PC-3 (cell line): ENCODE data around the gene PAQR4. TPM values are rescaled to one million over a fixed set of nuclear protein-coding genes. Genes with fewer than 3 reads are reported as not detected.

ENCODE experiments used
- ATAC-seq: fragments of 200-7000 bp; cut with Tn5 transposase; 2 replicates; pipeline ENCODE4 v1.9.1; 2020; ENCODE audit warnings: mild to moderate bottlenecking, moderate library complexity
- BruUV-seq: library from RNA; stranded (reverse); fragments of 400-500 nt; replicated peaks from 2 replicates; lab custom pipeline; 2021; lab: Mats Ljungman, UMichigan
- CTCF ChIA-PET: fragments of 300-600 bp; sonication (Branson Sonifier 250); formaldehyde crosslinking; loops from one replicate; lab custom pipeline; 2022; ENCODE audit warnings: antibody characterized with exemption; lab: Charles Lee
- POLR2A ChIA-PET: fragments of 300-600 bp; sonication (Branson Sonifier 250); formaldehyde crosslinking; loops from one replicate; lab custom pipeline; 2022; ENCODE audit warnings: antibody characterized with exemption; ENCODE audit not compliant: unreplicated experiment; lab: Charles Lee
- DNase-seq: peaks from one replicate; pipeline ENCODE4 v3.0.0-alpha.2; 2015
- H2AFZ ChIP-seq: fragments of 300-600 bp; sonication (generic); 2 replicates; pipeline ENCODE4 v1.6.0; 2016; ENCODE audit warnings: antibody characterized with exemption, low read length
- H3F3A ChIP-seq: fragments of 300-600 bp; sonication (generic); one replicate; pipeline ENCODE4 v1.6.0; 2017; ENCODE audit warnings: antibody characterized with exemption, low read length, control low read depth, mild to moderate bottlenecking; ENCODE audit not compliant: unreplicated experiment
- H3K27ac ChIP-seq: fragments of 300-600 bp; sonication (generic); 2 replicates; pipeline ENCODE4 v1.5.1; 2016; ENCODE audit warnings: mild to moderate bottlenecking, low read length
- H3K27me3 ChIP-seq: fragments of 300-600 bp; sonication (generic); 2 replicates; pipeline ENCODE4 v1.6.1; 2016; ENCODE audit warnings: low read length, mixed read lengths
- H3K36me3 ChIP-seq: fragments of 300-600 bp; sonication (generic); 2 replicates; pipeline ENCODE4 v1.6.1; 2016; ENCODE audit warnings: low read depth, mixed run types, low read length, mixed read lengths
- H3K4me1 ChIP-seq: fragments of 300-600 bp; sonication (generic); 2 replicates; pipeline ENCODE4 v1.5.1; 2016; ENCODE audit warnings: low read length; ENCODE audit not compliant: insufficient read depth
- H3K4me2 ChIP-seq: fragments of 300-600 bp; sonication (generic); 2 replicates; pipeline ENCODE4 v1.6.0; 2016; ENCODE audit warnings: low read length
- H3K4me3 ChIP-seq: fragments of 300-600 bp; sonication (generic); 2 replicates; pipeline ENCODE4 v1.5.1; 2016; ENCODE audit warnings: mild to moderate bottlenecking, low read length, mixed read lengths
- H3K79me2 ChIP-seq: fragments of 300-600 bp; sonication (generic); 2 replicates; pipeline ENCODE4 v1.6.1; 2017; ENCODE audit warnings: low read length, mixed read lengths
- H3K9ac ChIP-seq: fragments of 300-600 bp; sonication (generic); 2 replicates; pipeline ENCODE4 v1.6.0; 2016; ENCODE audit warnings: mild to moderate bottlenecking, low read length
- H3K9me2 ChIP-seq: fragments of 300-600 bp; sonication (generic); replicated peaks from 2 replicates; pipeline ENCODE4 v1.6.1; 2016; ENCODE audit warnings: mixed run types, low read length, mixed read lengths
- H3K9me3 ChIP-seq: fragments of 300-600 bp; sonication (generic); 2 replicates; pipeline ENCODE4 v1.6.1; 2016; ENCODE audit warnings: low read length, mixed read lengths
- H4K20me1 ChIP-seq: fragments of 300-600 bp; sonication (generic); 2 replicates; pipeline ENCODE4 v1.6.1; 2016; ENCODE audit warnings: low read length, mixed read lengths
- CTCF ChIP-seq: fragments of 300-600 bp; sonication (generic); conservative IDR thresholded peaks from 2 replicates; pipeline ENCODE4 v1.5.1; 2017; ENCODE audit warnings: antibody characterized with exemption, low read depth, mild to moderate bottlenecking, low read length
- EZH2 ChIP-seq: fragments of 300-600 bp; sonication (generic); IDR thresholded peaks from one replicate; pipeline ENCODE4 v1.6.1; 2017; ENCODE audit warnings: antibody characterized with exemption, mild to moderate bottlenecking, low read length; ENCODE audit not compliant: unreplicated experiment
- EZH2phosphoT487 ChIP-seq: fragments of 300-600 bp; sonication (generic); IDR thresholded peaks from 2 replicates; pipeline ENCODE4 v1.6.1; 2018; ENCODE audit warnings: mild to moderate bottlenecking, antibody characterized with exemption, low read length, borderline replicate concordance
- intact Hi-C: fragments of 100-400 bp; cut with micrococcal nuclease; formaldehyde crosslinking; loops from 2 replicates; pipeline ENCODE4 v1.9.0; 2023
- total RNA-seq: library from RNA; depleted of rRNA; stranded (reverse); fragments of >200 nt; gene quantifications from 2 replicates; pipeline ENCODE4 v1.2.3, GENCODE V29; 2014

Gene PAQR4
- total RNA-seq, 1 experiment from 2014 or later, result 37.9 TPM

GRCh38 chr16:2936436-2937011, 32.6 kb upstream of the PAQR4 start:
- ChIA-PET POLR2A (no interaction called here), CTCF (no interaction called here)
- ATAC-seq, result no peak
- no peaks in the 10 kb centered on the region for H3F3A ChIP-seq
- H3K9me3 ChIP-seq, result no peaks in the 10 kb centered on the region
- H3K27ac ChIP-seq, result no peak overlapping the region
- H4K20me1 ChIP-seq, result no peaks in the 10 kb centered on the region
- no peak for TF ChIP-seq EZH2
- no peak for TF ChIP-seq EZH2phosphoT487
- no peak for TF ChIP-seq CTCF
- H3K4me3 ChIP-seq, result no peak overlapping the region
- no peaks in the 10 kb centered on the region for H3K79me2 ChIP-seq
- H3K36me3 ChIP-seq, result no peaks in the 10 kb centered on the region; the same call in 1 of the 2 replicates
- intact Hi-C loops, result no loop called here
- DNase-seq, result no peak
- H3K27me3 ChIP-seq, result no peaks in the 10 kb centered on the region
- no peak overlapping the region for H2AFZ ChIP-seq
- no peaks in the 10 kb centered on the region for H3K9me2 ChIP-seq
- no TSS peak for BruUV-seq
- no peaks in the 10 kb centered on the region for H3K4me1 ChIP-seq
- H3K4me2 ChIP-seq, result no peak overlapping the region
- H3K9ac ChIP-seq, result no peak overlapping the region

GRCh38 chr16:2937170-2937569, 32.0 kb upstream of the PAQR4 start:
- no peak overlapping the region for H3K4me2 ChIP-seq
- H4K20me1 ChIP-seq, result no peaks in the 10 kb centered on the region
- no peaks in the 10 kb centered on the region for H3K27me3 ChIP-seq
- no peaks in the 10 kb centered on the region for H3K79me2 ChIP-seq
- no peaks in the 10 kb centered on the region; the same call in 1 of the 2 replicates for H3K36me3 ChIP-seq
- H3K27ac ChIP-seq, result no peak overlapping the region
- H3K9ac ChIP-seq, result no peak overlapping the region
- ATAC-seq (no peak), DNase-seq (no peak)
- H3K9me3 ChIP-seq, result no peaks in the 10 kb centered on the region
- H2AFZ ChIP-seq, result no peak overlapping the region
- TF ChIP-seq EZH2phosphoT487 (no peak), EZH2 (no peak), CTCF (no peak)
- ChIA-PET CTCF (no interaction called here), POLR2A (no interaction called here)
- intact Hi-C loops, result no loop called here
- no peaks in the 10 kb centered on the region for H3K4me1 ChIP-seq
- no TSS peak for BruUV-seq
- H3K9me2 ChIP-seq, result no peaks in the 10 kb centered on the region
- H3F3A ChIP-seq, result no peaks in the 10 kb centered on the region
- H3K4me3 ChIP-seq, result no peak overlapping the region

- Histone ChIP-seq H3F3A (no peaks in the 10 kb centered on the region), H3K4me3 (no peak overlapping the region), H2AFZ (no peak overlapping the region), H3K27ac (no peak overlapping the region), H3K79me2 (no peaks in the 10 kb centered on the region), H3K9ac (no peak overlapping the region), H3K36me3 (no peaks in the 10 kb centered on the region; the same call in 1 of the 2 replicates), H3K27me3 (no peaks in the 10 kb centered on the region), H4K20me1 (no peaks in the 10 kb centered on the region), H3K9me2 (no peaks in the 10 kb centered on the region), H3K4me2 (no peak overlapping the region), H3K9me3 (no peaks in the 10 kb centered on the region), H3K4me1 (no peaks in the 10 kb centered on the region)
- ChIA-PET POLR2A (no interaction called here), CTCF (no interaction called here)
- intact Hi-C loops, result no loop called here
- DNase-seq (no peak), ATAC-seq (no peak)
- BruUV-seq, result no TSS peak
- TF ChIP-seq EZH2, result no peak
- no peak for TF ChIP-seq EZH2phosphoT487
- no peak for TF ChIP-seq CTCF
Measured at GRCh38 chr16:2938206-2938605, 30.9 kb upstream of the PAQR4 start.
